Panc1 (cell line): ENCODE measurements around the gene FDPS. TPM values are rescaled to one million over a fixed set of nuclear protein-coding genes. Genes with fewer than 3 reads are reported as not detected.
A peak's percentile ranks its signal among the peaks of the same experiment; 100 is the strongest.

Experiments used
- ATAC-seq: fragments of 200-7000 bp; cut with Tn5 transposase; 2 replicates; pipeline ENCODE4 v1.9.1; 2020; ENCODE audit warnings: mild to moderate bottlenecking, moderate library complexity
- BruUV-seq: library from RNA; stranded (reverse); fragments of 400-500 nt; replicated peaks from 2 replicates; lab custom pipeline; 2021; lab: Mats Ljungman, UMichigan
- CTCF ChIA-PET: fragments of 300-600 bp; sonication (Branson Sonifier 250); formaldehyde crosslinking; loops from one replicate; lab custom pipeline; 2022; ENCODE audit warnings: antibody characterized with exemption; lab: Charles Lee
- POLR2A ChIA-PET: fragments of 300-600 bp; sonication (Branson Sonifier 250); formaldehyde crosslinking; loops from one replicate; lab custom pipeline; 2022; ENCODE audit warnings: antibody characterized with exemption; lab: Charles Lee
- DNase-seq: peaks from one replicate; pipeline ENCODE4 v3.0.0-alpha.2; 2010; ENCODE audit warnings: low read depth, low spot score
- H3K27ac ChIP-seq: 2 replicates; pipeline ENCODE4 v1.5.1; 2011; ENCODE audit warnings: mild to moderate bottlenecking, low read length, inconsistent platforms
- H3K27me3 ChIP-seq: fragments of 200-500 bp; sonication (Bioruptor generic); 2 replicates; pipeline ENCODE4 v1.6.0; 2014; ENCODE audit warnings: low read length, inconsistent platforms; ENCODE audit not compliant: control insufficient read depth, insufficient read depth
- H3K36me3 ChIP-seq: fragments of 200-500 bp; sonication (Bioruptor generic); 2 replicates; pipeline ENCODE4 v1.5.1; 2014; ENCODE audit warnings: inconsistent platforms, mild to moderate bottlenecking, low read length, moderate library complexity; ENCODE audit not compliant: control insufficient read depth, insufficient read depth
- H3K4me1 ChIP-seq: 2 replicates; pipeline ENCODE4 v1.5.1; 2011; ENCODE audit warnings: inconsistent platforms, mild to moderate bottlenecking, low read length, moderate library complexity; ENCODE audit not compliant: control insufficient read depth, insufficient read depth
- H3K4me3 ChIP-seq, 2 experiments: 2 replicates each; pipeline ENCODE4 v1.5.1; 2011 to 2012; ENCODE audit warnings: low read depth in 2 of 2, low read length in 2 of 2, mild to moderate bottlenecking in 2 of 2, inconsistent platforms in 1 of 2, moderate library complexity in 1 of 2
- H3K9me3 ChIP-seq: fragments of 200-500 bp; sonication (Bioruptor generic); 2 replicates; pipeline ENCODE4 v1.5.1; 2014; ENCODE audit warnings: low read depth, mild to moderate bottlenecking, inconsistent platforms, low read length, moderate library complexity; ENCODE audit not compliant: control insufficient read depth, insufficient read depth
- REST ChIP-seq, 2 experiments: IDR thresholded peaks; 2 replicates each; pipeline ENCODE4 v1.6.1; 2011 to 2012; ENCODE audit warnings: low read depth in 2 of 2, control low read depth in 1 of 2, low read length in 1 of 2, mild to moderate bottlenecking in 1 of 2, moderate library complexity in 1 of 2; ENCODE audit not compliant: insufficient read depth in 1 of 2
- SIN3A ChIP-seq: IDR thresholded peaks from 2 replicates; pipeline ENCODE4 v1.6.1; 2012; ENCODE audit warnings: low read depth, mild to moderate bottlenecking, low read length, moderate library complexity, borderline replicate concordance; ENCODE audit not compliant: insufficient read depth
- TCF7L2 ChIP-seq: IDR thresholded peaks from 2 replicates; pipeline ENCODE4 v1.6.1; 2011; ENCODE audit warnings: mild to moderate bottlenecking, low read depth, low read length, inconsistent platforms
- in situ Hi-C: cut with HindIII; loops from 2 replicates; pipeline ENCODE4 v1.10.0; 2016; ENCODE audit warnings: low sequenced_read_pairs, low pct_unique_long_range_greater_than_20kb
- intact Hi-C: fragments of 100-400 bp; cut with micrococcal nuclease; formaldehyde crosslinking; loops from one replicate; pipeline ENCODE4 v1.10.0; 2022; ENCODE audit not compliant: unreplicated experiment
- total RNA-seq: library from RNA; stranded (reverse); gene quantifications from one replicate; pipeline ENCODE4 v1.2.1, GENCODE V29; 2021; ENCODE audit not compliant: unreplicated experiment

Gene FDPS
- total RNA-seq, 1 experiment from 2014 or later = 255 TPM

DNA sequence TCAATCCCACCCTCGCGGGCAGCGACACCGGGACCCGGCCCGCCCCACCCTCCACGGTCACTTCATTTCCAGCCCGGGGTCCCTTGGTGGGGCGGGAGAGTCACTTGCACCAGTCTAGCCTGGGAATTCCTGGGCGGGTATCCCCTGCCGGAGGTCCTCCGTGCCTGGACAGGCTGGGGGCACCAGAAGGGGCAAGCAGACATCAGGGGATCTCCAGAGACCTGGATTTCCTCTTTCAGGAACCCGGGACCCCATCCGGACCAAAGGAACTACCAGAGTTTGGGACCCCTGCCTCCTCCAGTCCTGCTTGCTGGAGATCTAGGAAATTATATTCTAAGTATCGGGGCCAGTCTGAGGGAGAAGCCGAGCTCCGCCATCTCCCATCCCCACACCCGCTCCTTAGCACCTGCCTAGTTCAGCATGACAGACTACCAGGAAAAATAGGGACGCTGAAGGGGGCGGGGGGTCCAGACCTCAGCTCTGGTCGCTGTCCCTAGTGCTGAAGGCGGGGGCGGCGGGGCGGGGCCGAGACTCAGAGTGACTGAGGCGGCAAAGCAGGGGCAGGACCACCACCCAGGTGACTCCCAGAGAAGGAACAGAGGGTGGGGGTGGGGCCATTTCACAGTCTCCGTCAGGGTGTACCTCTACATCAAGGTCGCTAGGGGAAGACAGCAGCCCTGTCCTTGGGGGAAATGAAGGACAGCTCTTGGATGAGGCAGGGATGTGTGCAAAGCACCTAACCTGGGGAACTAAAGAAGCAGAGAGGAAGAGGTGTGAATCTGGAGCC lies 30.6 kb upstream of the FDPS start:
- H3K27me3 ChIP-seq = no peaks in the 10 kb centered on the region
- no peaks in the 10 kb centered on the region; the same call in 1 of the 2 replicates for H3K36me3 ChIP-seq
- H3K27ac ChIP-seq = peak overlapping the region; percentile 56
- no peaks in the 10 kb centered on the region for H3K9me3 ChIP-seq
- ChIA-PET POLR2A (no interaction called here), CTCF (interaction anchor here (1.0 to 1.4 kb wide), 2 partner anchors 27 to 46 kb away, joined by 3 to 7 read pairs; no protein-coding TSS in a partner anchor)
- H3K4me1 ChIP-seq = peaks cover 15% of the 10 kb centered on the region
- DNase-seq (no peak), ATAC-seq (peak; percentile 60)
- H3K4me3 ChIP-seq = peak overlapping the region; percentile 70 to 80
- no TSS peak for BruUV-seq
- TF ChIP-seq SIN3A (no peak), REST (IDR thresholded peaks at IDR 0.05; ENCODE audit: insufficient read depth in 1 of 2, low read depth in 2 of 2, low read length in 1 of 2) (peak; percentile 89 to 90), TCF7L2 (0 out of 2 replicates have a peak, but pooled peaks have one; percentile 0)
- in situ Hi-C loops = no loop called here
- intact Hi-C loops = loop anchor here (1.0 kb wide), 1 partner anchor 45 kb away; no protein-coding TSS in a partner anchor

GRCh38 chr1:155278689-155279160 lies 29.9 kb upstream of the FDPS start:
- Histone ChIP-seq H3K36me3 (no peaks in the 10 kb centered on the region), H3K9me3 (no peaks in the 10 kb centered on the region), H3K27ac (no peak overlapping the region), H3K4me3 (peak overlapping the region; percentile 70 to 80; a peak in 3 of 4 replicates), H3K27me3 (no peaks in the 10 kb centered on the region), H3K4me1 (peaks cover 15% of the 10 kb centered on the region)
- BruUV-seq = no TSS peak
- in situ Hi-C loops = no loop called here
- ATAC-seq (no peak), DNase-seq (no peak)
- ChIA-PET CTCF (interaction anchor here (1.0 to 1.4 kb wide), 2 partner anchors 28 to 45 kb away, joined by 3 to 7 read pairs; no protein-coding TSS in a partner anchor), POLR2A (no interaction called here)
- intact Hi-C loops = no loop called here
- TF ChIP-seq REST (IDR thresholded peaks at IDR 0.05; ENCODE audit: insufficient read depth in 1 of 2, low read depth in 2 of 2, low read length in 1 of 2) (no peak), SIN3A (no peak)
